CD4-positive, alpha-beta T cell (primary cell): ENCODE data around the gene TCF12. TPM values are rescaled to one million over a fixed set of nuclear protein-coding genes. Genes with fewer than 3 reads are reported as not detected.

Experiments used
- ATAC-seq: fragments of 200-7000 bp; cut with Tn5 transposase; one replicate; pipeline ENCODE4 v1.10.0; 2022; ENCODE audit warnings: mild to moderate bottlenecking; ENCODE audit not compliant: poor library complexity
- CTCF ChIA-PET: fragments of 350-600 bp; sonication (Branson Sonifier 250); formaldehyde crosslinking; loops from one replicate; lab custom pipeline; 2021; ENCODE audit warnings: antibody characterized with exemption, inconsistent platforms; lab: Charles Lee
- POLR2A ChIA-PET: fragments of 350-600 bp; sonication (Branson Sonifier 250); formaldehyde crosslinking; loops from one replicate; lab custom pipeline; 2021; ENCODE audit warnings: antibody characterized with exemption, inconsistent platforms; lab: Charles Lee
- DNase-seq, 14 experiments: peaks; one replicate each; pipeline ENCODE4 v3.0.0-alpha.2; 2013 to 2020; ENCODE audit warnings: mixed read lengths in 2 of 14
- H3K27ac ChIP-seq, 2 donors: one replicate each; pipeline versions ENCODE4 v1.5.1 to v1.7.0; 2013; ENCODE audit warnings: low read length in 2 of 2, low read depth in 1 of 2, mild to moderate bottlenecking in 1 of 2
- H3K27me3 ChIP-seq, 2 experiments: 1 replicate in 1 of 2; 2 replicates in 1 of 2; pipeline versions ENCODE4 v1.6.1 to v1.7.0; 2013; ENCODE audit warnings: low read length in 2 of 2, control low read depth in 1 of 2, mild to moderate bottlenecking in 1 of 2, moderate library complexity in 1 of 2; ENCODE audit not compliant: insufficient read depth in 2 of 2, control insufficient read depth in 1 of 2
- H3K36me3 ChIP-seq: one replicate; pipeline ENCODE4 v1.6.1; 2013; ENCODE audit warnings: low read length, control low read depth; ENCODE audit not compliant: insufficient read depth
- H3K4me1 ChIP-seq: one replicate; pipeline ENCODE4 v1.6.1; 2013; ENCODE audit warnings: low read length, control low read depth; ENCODE audit not compliant: insufficient read depth
- H3K4me3 ChIP-seq: one replicate; pipeline ENCODE4 v1.5.1; 2013; ENCODE audit warnings: mild to moderate bottlenecking, low read length, moderate library complexity
- H3K9me3 ChIP-seq, 2 experiments: 1 replicate in 1 of 2; 2 replicates in 1 of 2; pipeline versions ENCODE4 v1.6.1 to v1.7.0; 2013; ENCODE audit warnings: low read length in 2 of 2, mild to moderate bottlenecking in 2 of 2, control low read depth in 1 of 2, moderate library complexity in 1 of 2; ENCODE audit not compliant: control insufficient read depth in 1 of 2, insufficient read depth in 1 of 2
- H3K27ac Mint-ChIP-seq: one replicate; pipeline ENCODE4 v1.8.0; 2020; ENCODE audit warnings: mixed read lengths
- H3K27me3 Mint-ChIP-seq: one replicate; pipeline ENCODE4 v1.8.0; 2021; ENCODE audit warnings: mixed read lengths
- H3K36me3 Mint-ChIP-seq: one replicate; pipeline ENCODE4 v1.8.0; 2021; ENCODE audit warnings: low read depth, mixed read lengths
- H3K4me1 Mint-ChIP-seq: one replicate; pipeline ENCODE4 v1.8.0; 2021; ENCODE audit warnings: low read depth, mixed read lengths
- H3K4me3 Mint-ChIP-seq: one replicate; pipeline ENCODE4 v1.8.0; 2020; ENCODE audit warnings: mild to moderate bottlenecking, mixed read lengths
- H3K9me3 Mint-ChIP-seq: one replicate; pipeline ENCODE4 v1.8.0; 2020; ENCODE audit warnings: mixed read lengths
- CTCF ChIP-seq: fragments of 200-600 bp; IDR thresholded peaks from one replicate; pipeline ENCODE4 v1.8.0; 2022; ENCODE audit warnings: antibody characterized with exemption, mild to moderate bottlenecking
- intact Hi-C, 2 experiments: fragments of 100-400 bp; cut with DNase I in 1 of 2; cut with micrococcal nuclease in 1 of 2; formaldehyde crosslinking; loops; one replicate each; pipeline versions ENCODE4 v1.15.1 to v1.9.0; 2023 to 2025; cut with DNase I, micrococcal nuclease
- total RNA-seq, 174 experiments: library from RNA in 2 of 174; stranded (reverse) in 2 of 174; gene quantifications; one replicate each; pipeline ENCODE4 v1.2.3 and lab custom pipeline; 2021 to 2026

The TCF12 gene
- total RNA-seq, 2 experiments from 2014 or later, result 54.0 TPM

GRCh38 chr15:57100136-57100539 lies 181.7 kb downstream of the TCF12 start:
- ATAC-seq, result no peak
- peaks cover 20% of the 10 kb centered on the region for H3K36me3 Mint-ChIP-seq
- DNase-seq, result no peak
- H3K27ac Mint-ChIP-seq, result no peak overlapping the region
- H3K36me3 ChIP-seq, result no peaks in the 10 kb centered on the region
- H3K27me3 Mint-ChIP-seq, result no peaks in the 10 kb centered on the region
- peaks cover 3% of the 10 kb centered on the region for H3K9me3 Mint-ChIP-seq
- H3K4me1 ChIP-seq, result no peaks in the 10 kb centered on the region
- H3K27ac ChIP-seq, result no peak overlapping the region
- POLR2A ChIA-PET, result no interaction called here
- no peak for TF ChIP-seq CTCF
- H3K4me3 Mint-ChIP-seq, result no peak overlapping the region
- H3K9me3 ChIP-seq, result no peaks in the 10 kb centered on the region
- H3K4me3 ChIP-seq, result no peak overlapping the region
- no peaks in the 10 kb centered on the region for H3K27me3 ChIP-seq
- intact Hi-C loops, result no loop called here
- peaks cover 15% of the 10 kb centered on the region for H3K4me1 Mint-ChIP-seq
- CTCF ChIA-PET, result interaction anchor here (0.7 kb wide), 1 partner anchor 423 kb away, joined by 3 read pairs; no protein-coding TSS in a partner anchor

- POLR2A ChIA-PET, result no interaction called here
- H3K27me3 Mint-ChIP-seq, result no peaks in the 10 kb centered on the region
These were observed 184.4 kb downstream of the TCF12 start for GRCh38 chr15:57102858-57103257.

GRCh38 chr15:57108296-57108695 lies 189.9 kb downstream of the TCF12 start:
- CTCF ChIA-PET, result no interaction called here
- H3K27me3 Mint-ChIP-seq, result no peaks in the 10 kb centered on the region
- intact Hi-C loops, result no loop called here
- Histone ChIP-seq H3K4me3 (no peak overlapping the region), H3K9me3 (no peaks in the 10 kb centered on the region), H3K27ac (no peak overlapping the region), H3K36me3 (no peaks in the 10 kb centered on the region), H3K4me1 (no peaks in the 10 kb centered on the region), H3K27me3 (no peaks in the 10 kb centered on the region)
- no peak for TF ChIP-seq CTCF
- peaks cover 3% of the 10 kb centered on the region for H3K9me3 Mint-ChIP-seq
- POLR2A ChIA-PET, result no interaction called here
- ATAC-seq (no peak), DNase-seq (no peak)
- peaks cover 16% of the 10 kb centered on the region for H3K36me3 Mint-ChIP-seq
- peaks cover 42% of the 10 kb centered on the region for H3K4me1 Mint-ChIP-seq
- H3K27ac Mint-ChIP-seq, result no peak overlapping the region
- no peak overlapping the region for H3K4me3 Mint-ChIP-seq

More at GRCh38 chr15:57102858-57103257, 184.4 kb downstream of the TCF12 start:
- peaks cover 27% of the 10 kb centered on the region for H3K36me3 Mint-ChIP-seq
- Histone ChIP-seq H3K9me3 (no peaks in the 10 kb centered on the region), H3K4me3 (no peak overlapping the region), H3K4me1 (no peaks in the 10 kb centered on the region), H3K27me3 (no peaks in the 10 kb centered on the region), H3K27ac (no peak overlapping the region), H3K36me3 (no peaks in the 10 kb centered on the region)
- no peak for TF ChIP-seq CTCF
- H3K9me3 Mint-ChIP-seq, result peaks cover 6% of the 10 kb centered on the region
- no peak overlapping the region for H3K4me3 Mint-ChIP-seq
- no peak for DNase-seq
- intact Hi-C loops, result no loop called here
- CTCF ChIA-PET, result no interaction called here
- no peak for ATAC-seq
- peaks cover 18% of the 10 kb centered on the region for H3K4me1 Mint-ChIP-seq
- no peak overlapping the region for H3K27ac Mint-ChIP-seq
